ENCODE data around the gene MYO9B. TPM values are rescaled to one million over a fixed set of nuclear protein-coding genes. Genes with fewer than 3 reads are reported as not detected.

MYO9B gene
- total and polyA plus RNA-seq, 12 donors, result 19.9 to 55.2 (median 27.9) TPM

GRCh38 chr19:17211547-17212446 is 136.2 kb downstream of the MYO9B start:
- ATAC-seq, result no peak
- Histone ChIP-seq H3K27me3 (no peaks in the 10 kb centered on the region), H3K4me3 (no peak overlapping the region), H3K27ac (no peak overlapping the region), H3K36me3 (peaks cover 0 to 76% (median 36%) of the 10 kb centered on the region in 9 donors), H3K9me3 (no peaks in the 10 kb centered on the region), H3K4me1 (peaks cover 0 to 16% (median 13%) of the 10 kb centered on the region in 9 donors)
- no peak for DNase-seq
- TF ChIP-seq, protein P1, sequence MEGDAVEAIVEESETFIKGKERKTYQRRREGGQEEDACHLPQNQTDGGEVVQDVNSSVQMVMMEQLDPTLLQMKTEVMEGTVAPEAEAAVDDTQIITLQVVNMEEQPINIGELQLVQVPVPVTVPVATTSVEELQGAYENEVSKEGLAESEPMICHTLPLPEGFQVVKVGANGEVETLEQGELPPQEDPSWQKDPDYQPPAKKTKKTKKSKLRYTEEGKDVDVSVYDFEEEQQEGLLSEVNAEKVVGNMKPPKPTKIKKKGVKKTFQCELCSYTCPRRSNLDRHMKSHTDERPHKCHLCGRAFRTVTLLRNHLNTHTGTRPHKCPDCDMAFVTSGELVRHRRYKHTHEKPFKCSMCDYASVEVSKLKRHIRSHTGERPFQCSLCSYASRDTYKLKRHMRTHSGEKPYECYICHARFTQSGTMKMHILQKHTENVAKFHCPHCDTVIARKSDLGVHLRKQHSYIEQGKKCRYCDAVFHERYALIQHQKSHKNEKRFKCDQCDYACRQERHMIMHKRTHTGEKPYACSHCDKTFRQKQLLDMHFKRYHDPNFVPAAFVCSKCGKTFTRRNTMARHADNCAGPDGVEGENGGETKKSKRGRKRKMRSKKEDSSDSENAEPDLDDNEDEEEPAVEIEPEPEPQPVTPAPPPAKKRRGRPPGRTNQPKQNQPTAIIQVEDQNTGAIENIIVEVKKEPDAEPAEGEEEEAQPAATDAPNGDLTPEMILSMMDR (IDR thresholded peaks at IDR 0.05), result no peak
- intact Hi-C loops (cut with DNase I), result loop anchor here in 1 of 10 donors (10.0 kb wide), 1 partner anchor 73 kb away; the partner anchor contains the start of gene ANKLE1
- WGBS, 2 donors, result 93 to 94% methylated on average over 50 to 58 of the region's 58 CpGs

DNA sequence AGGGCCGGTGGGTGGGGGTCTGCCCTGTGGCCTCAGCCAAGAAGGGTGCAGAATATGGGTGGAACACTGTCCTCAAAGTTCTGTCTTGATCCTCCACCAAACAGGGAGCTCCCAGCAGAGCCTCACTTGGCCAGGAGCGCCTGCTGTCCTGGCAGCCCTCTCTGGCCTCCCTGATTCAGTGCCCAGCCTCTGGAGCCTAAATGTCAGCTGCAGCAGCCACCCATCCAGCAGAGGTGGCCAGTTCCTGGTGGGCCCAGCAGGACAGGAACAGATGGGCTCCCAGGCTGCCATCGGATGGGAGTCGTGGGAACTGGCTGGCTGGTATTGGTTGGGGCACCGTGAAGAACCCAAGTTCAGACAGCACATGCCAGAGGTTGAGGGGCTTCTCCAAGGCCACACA is 137.8 kb downstream of the MYO9B start:
- DNase-seq, result no peak
- Histone ChIP-seq H3K27ac (no peak overlapping the region), H3K36me3 (peaks cover 0 to 78% (median 40%) of the 10 kb centered on the region in 9 donors), H3K27me3 (no peaks in the 10 kb centered on the region), H3K4me1 (peaks cover 0 to 16% (median 13%) of the 10 kb centered on the region in 9 donors), H3K9me3 (no peaks in the 10 kb centered on the region), H3K4me3 (no peak overlapping the region)
- TF ChIP-seq, protein P1 (IDR thresholded peaks at IDR 0.05), result no peak
- intact Hi-C loops (cut with DNase I), result loop anchor here in 1 of 10 donors (10.0 kb wide), 1 partner anchor 71 kb away; the partner anchor contains the start of gene ANKLE1
- 85 to 89% methylated on average over 5 of the region's 5 CpGs for WGBS, 2 donors
- ATAC-seq, result no peak

- Histone ChIP-seq H3K27me3 (no peaks in the 10 kb centered on the region), H3K4me3 (peak overlapping the region; percentile 47 to 80 (median 64)), H3K36me3 (peaks cover 0 to 78% (median 46%) of the 10 kb centered on the region in 9 donors), H3K4me1 (peaks cover 0 to 16% (median 13%) of the 10 kb centered on the region in 9 donors), H3K27ac (peak overlapping the region; percentile 80 to 97 (median 94)), H3K9me3 (no peaks in the 10 kb centered on the region)
- ATAC-seq (peak in 1 of 8 donors; percentile 0), DNase-seq (no peak)
- intact Hi-C loops (cut with DNase I), result loop anchor here in 1 of 10 donors (10.0 kb wide), 1 partner anchor 70 kb away; the partner anchor contains the start of gene ANKLE1
- TF ChIP-seq, protein P1 (IDR thresholded peaks at IDR 0.05), result no peak
- WGBS, 2 donors, result 25 to 39% methylated on average over 16 of the region's 16 CpGs
Observed at GRCh38 chr19:17214508-17215126, 139.0 kb downstream of the MYO9B start.
